Neutrophil (primary cell): ENCODE measurements around the gene PIK3CB.

Experiments used
- H3K27ac ChIP-seq: fragments of 200-600 bp; sonication (generic); 2 replicates; pipeline ENCODE4 v1.5.1; 2016; ENCODE audit warnings: mild to moderate bottlenecking, moderate library complexity
- H3K27me3 ChIP-seq: fragments of 200-600 bp; sonication (generic); 2 replicates; pipeline ENCODE4 v1.6.0; 2016; ENCODE audit warnings: mild to moderate bottlenecking
- H3K36me3 ChIP-seq: fragments of 200-600 bp; sonication (generic); 2 replicates; pipeline ENCODE4 v1.5.1; 2017
- H3K4me1 ChIP-seq, 2 experiments: fragments of 200-600 bp in 1 of 2; sonication (generic) in 1 of 2; 1 replicate in 1 of 2; 2 replicates in 1 of 2; pipeline versions ENCODE4 v1.5.1 to v1.6.1; 2013 to 2016; ENCODE audit warnings: low read depth in 1 of 2, low read length in 1 of 2, mild to moderate bottlenecking in 1 of 2, moderate library complexity in 1 of 2; ENCODE audit not compliant: control insufficient read depth in 1 of 2, insufficient read depth in 1 of 2
- H3K4me3 ChIP-seq, 2 experiments: fragments of 200-600 bp in 1 of 2; sonication (generic) in 1 of 2; 1 replicate in 1 of 2; 2 replicates in 1 of 2; pipeline ENCODE4 v1.5.1; 2013 to 2016; ENCODE audit warnings: low read depth in 1 of 2, low read length in 1 of 2, mild to moderate bottlenecking in 1 of 2, moderate library complexity in 1 of 2
- H3K9me3 ChIP-seq: fragments of 200-600 bp; sonication (generic); 2 replicates; pipeline ENCODE4 v1.5.1; 2016
- CTCF ChIP-seq: fragments of 200-600 bp; sonication (generic); IDR thresholded peaks from 2 replicates; pipeline ENCODE4 v1.5.1; 2016; ENCODE audit warnings: antibody characterized with exemption

The PIK3CB gene

GRCh38 chr3:138642226-138642926 is 192.4 kb downstream of the PIK3CB start:
- no peak for TF ChIP-seq CTCF

GRCh38 chr3:138640537-138640936 is 194.2 kb downstream of the PIK3CB start:
- no peaks in the 10 kb centered on the region for H3K9me3 ChIP-seq
- no peaks in the 10 kb centered on the region for H3K27me3 ChIP-seq
- H3K27ac ChIP-seq: no peak overlapping the region
- no peak overlapping the region for H3K4me3 ChIP-seq
- no peak for TF ChIP-seq CTCF
- H3K36me3 ChIP-seq: no peaks in the 10 kb centered on the region
- no peaks in the 10 kb centered on the region for H3K4me1 ChIP-seq

More at GRCh38 chr3:138642226-138642926, 192.4 kb downstream of the PIK3CB start:
- H3K27ac ChIP-seq: no peak overlapping the region
- no peak overlapping the region for H3K4me3 ChIP-seq
- no peaks in the 10 kb centered on the region for H3K36me3 ChIP-seq
- no peaks in the 10 kb centered on the region for H3K9me3 ChIP-seq
- H3K27me3 ChIP-seq: no peaks in the 10 kb centered on the region
- H3K4me1 ChIP-seq: no peaks in the 10 kb centered on the region

GRCh38 chr3:138638641-138639040 is 196.1 kb downstream of the PIK3CB start:
- no peak overlapping the region for H3K4me3 ChIP-seq
- TF ChIP-seq CTCF: no peak
- no peaks in the 10 kb centered on the region for H3K36me3 ChIP-seq
- H3K4me1 ChIP-seq: no peaks in the 10 kb centered on the region
- H3K9me3 ChIP-seq: no peaks in the 10 kb centered on the region
- no peaks in the 10 kb centered on the region for H3K27me3 ChIP-seq
- no peak overlapping the region for H3K27ac ChIP-seq

GRCh38 chr3:138629526-138629925 is 205.2 kb downstream of the PIK3CB start:
- Histone ChIP-seq H3K4me1 (no peaks in the 10 kb centered on the region), H3K27ac (no peak overlapping the region), H3K27me3 (no peaks in the 10 kb centered on the region), H3K4me3 (no peak overlapping the region), H3K36me3 (no peaks in the 10 kb centered on the region), H3K9me3 (no peaks in the 10 kb centered on the region)
- no peak for TF ChIP-seq CTCF

GRCh38 chr3:138625707-138626365 is 208.9 kb downstream of the PIK3CB start:
- Histone ChIP-seq H3K27ac (no peak overlapping the region), H3K9me3 (no peaks in the 10 kb centered on the region), H3K4me1 (no peaks in the 10 kb centered on the region), H3K4me3 (no peak overlapping the region), H3K27me3 (no peaks in the 10 kb centered on the region), H3K36me3 (no peaks in the 10 kb centered on the region)
- TF ChIP-seq CTCF: no peak
